Fibroblast of pulmonary artery (primary cell): ENCODE measurements around the gene ATF7.
A peak's percentile ranks its signal among the peaks of the same experiment; 100 is the strongest.
"Not testable (repeated sequence)": the region's sequence is repeated elsewhere in the genome, so short reads cannot be mapped to it uniquely, and the experiment has no call there.

Experiments
- DNase-seq: peaks from one replicate; pipeline ENCODE4 v3.0.0-alpha.2; 2010; ENCODE audit warnings: low read depth
- H3K4me3 ChIP-seq: replicated peaks from 2 replicates; pipeline ENCODE4 v1.5.1; 2011; ENCODE audit warnings: low read depth, mild to moderate bottlenecking, control low read depth, low read length, moderate library complexity
- TF ChIP-seq, protein P1 (sequence below): IDR thresholded peaks from 2 replicates; pipeline ENCODE4 v1.5.1; 2011; ENCODE audit warnings: mild to moderate bottlenecking, control low read depth, low read length, inconsistent platforms; ENCODE audit errors: missing control alignments

Gene ATF7

DNA sequence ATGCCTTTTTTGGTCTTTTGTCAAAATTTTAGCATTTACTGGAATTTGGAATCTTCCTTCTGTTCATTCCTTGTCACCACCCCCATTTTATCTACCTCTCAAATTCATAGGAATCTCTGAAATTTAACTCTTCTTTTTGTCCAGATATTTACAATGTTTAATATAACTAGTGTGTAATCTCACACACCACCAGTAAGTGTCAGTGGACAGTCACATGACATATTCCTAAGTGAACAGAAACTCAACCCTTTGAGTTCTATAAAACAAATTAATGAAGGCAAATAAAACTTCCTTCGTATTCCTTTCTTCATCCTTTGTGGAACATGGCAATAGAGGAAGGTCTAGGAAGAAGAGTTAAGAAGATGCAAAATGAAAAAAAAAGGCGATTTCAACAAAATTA lies 26.6 kb downstream of the ATF7 start:
- H3K4me3 ChIP-seq: no peak overlapping the region
- DNase-seq: no peak
- TF ChIP-seq, protein P1, sequence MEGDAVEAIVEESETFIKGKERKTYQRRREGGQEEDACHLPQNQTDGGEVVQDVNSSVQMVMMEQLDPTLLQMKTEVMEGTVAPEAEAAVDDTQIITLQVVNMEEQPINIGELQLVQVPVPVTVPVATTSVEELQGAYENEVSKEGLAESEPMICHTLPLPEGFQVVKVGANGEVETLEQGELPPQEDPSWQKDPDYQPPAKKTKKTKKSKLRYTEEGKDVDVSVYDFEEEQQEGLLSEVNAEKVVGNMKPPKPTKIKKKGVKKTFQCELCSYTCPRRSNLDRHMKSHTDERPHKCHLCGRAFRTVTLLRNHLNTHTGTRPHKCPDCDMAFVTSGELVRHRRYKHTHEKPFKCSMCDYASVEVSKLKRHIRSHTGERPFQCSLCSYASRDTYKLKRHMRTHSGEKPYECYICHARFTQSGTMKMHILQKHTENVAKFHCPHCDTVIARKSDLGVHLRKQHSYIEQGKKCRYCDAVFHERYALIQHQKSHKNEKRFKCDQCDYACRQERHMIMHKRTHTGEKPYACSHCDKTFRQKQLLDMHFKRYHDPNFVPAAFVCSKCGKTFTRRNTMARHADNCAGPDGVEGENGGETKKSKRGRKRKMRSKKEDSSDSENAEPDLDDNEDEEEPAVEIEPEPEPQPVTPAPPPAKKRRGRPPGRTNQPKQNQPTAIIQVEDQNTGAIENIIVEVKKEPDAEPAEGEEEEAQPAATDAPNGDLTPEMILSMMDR: no peak

DNA sequence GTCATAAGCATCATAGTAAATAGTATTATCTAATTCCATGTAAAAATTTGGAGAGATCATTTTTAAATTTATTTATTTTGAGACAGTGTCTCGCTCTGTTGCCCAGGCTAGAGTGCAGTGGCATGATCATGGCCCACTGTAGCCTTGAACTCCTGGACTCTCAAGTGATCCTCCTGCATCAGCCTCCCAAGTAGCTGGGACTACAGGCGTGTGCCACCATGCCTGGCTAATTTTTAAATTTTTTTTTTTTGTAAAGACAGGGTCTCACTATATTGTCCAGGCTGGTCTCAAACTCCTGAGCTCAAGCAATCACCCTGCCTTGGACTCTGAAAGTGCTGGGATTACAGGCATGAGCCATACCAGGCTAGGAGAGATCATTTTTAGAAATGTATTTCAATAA lies 27.2 kb downstream of the ATF7 start:
- not testable (repeated sequence) for H3K4me3 ChIP-seq, DNase-seq

DNA sequence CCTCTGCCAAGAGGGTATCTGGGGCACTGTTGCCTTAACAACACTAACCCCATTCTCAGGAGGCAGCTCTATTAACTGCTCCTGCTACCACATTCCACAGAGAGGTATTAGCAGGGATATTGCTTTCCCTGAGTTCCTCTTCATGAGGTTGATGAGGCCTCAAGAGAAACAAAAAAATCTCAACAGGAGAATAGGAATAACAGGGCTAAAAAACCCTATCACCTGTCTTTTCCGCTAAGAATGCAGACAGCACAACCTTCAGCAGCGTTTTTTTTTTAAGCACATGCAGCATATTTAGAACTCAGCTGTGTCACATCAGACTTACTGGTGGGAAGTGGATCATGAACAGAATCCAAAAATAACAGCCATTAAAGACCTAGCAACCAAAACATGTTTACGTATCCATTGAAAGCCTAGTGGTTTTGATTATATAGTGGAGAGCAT lies 29.2 kb downstream of the ATF7 start:
- TF ChIP-seq, protein P1: no peak
- no peak overlapping the region for H3K4me3 ChIP-seq
- DNase-seq: peak; percentile 64

DNA sequence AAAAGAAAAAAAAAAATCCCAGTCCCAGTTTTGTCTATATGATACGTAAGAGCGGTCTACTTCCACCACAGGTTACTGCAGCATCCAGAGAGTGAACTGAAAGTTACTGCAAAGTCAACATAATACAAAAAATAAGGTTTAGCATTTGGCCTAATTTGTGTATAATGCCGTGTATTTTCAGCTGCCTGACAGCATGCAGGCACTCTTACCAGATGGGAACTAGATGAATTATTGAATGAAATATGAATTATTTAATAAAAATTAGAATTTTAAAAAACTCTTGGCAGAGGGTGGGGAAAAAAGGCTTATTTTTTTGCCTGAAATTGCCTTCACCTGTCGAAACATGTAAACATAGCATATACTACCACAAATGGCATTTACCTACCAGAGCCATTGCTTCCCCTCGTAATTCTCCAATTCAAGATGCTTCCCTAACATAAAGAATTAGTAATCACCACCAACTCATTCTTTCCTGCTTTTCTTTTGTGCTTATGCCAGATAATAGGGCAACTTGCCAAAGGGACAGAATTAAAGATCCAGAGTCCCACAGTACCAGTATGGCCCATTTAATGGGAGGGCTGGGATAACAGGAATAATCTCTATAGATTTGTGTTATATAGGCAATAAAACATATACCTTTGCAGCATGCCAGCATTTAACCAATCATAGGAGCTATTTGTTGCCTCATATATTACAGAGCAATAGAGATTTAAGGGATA lies 31.1 kb downstream of the ATF7 start:
- peak; percentile 32 for DNase-seq
- no peak overlapping the region for H3K4me3 ChIP-seq
- TF ChIP-seq, protein P1: no peak

DNA sequence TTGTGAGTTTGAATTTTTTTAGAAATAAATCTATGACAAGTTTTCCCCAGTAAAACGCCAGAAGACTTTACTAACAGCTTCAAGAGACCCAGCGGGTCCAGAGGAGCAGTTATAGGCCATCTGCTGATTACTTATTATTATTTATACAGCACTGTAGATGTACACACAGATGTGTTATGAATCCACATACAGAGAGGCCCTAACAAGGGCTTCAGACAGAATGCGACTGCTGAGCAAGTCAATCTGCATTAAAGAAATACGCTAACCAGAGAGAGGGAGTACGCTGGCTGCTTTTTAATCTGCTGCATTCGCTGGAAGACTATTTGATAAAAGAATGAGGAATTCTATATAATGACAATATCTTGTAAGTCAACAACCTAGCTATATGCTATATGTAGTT lies 32.5 kb downstream of the ATF7 start:
- no peak overlapping the region for H3K4me3 ChIP-seq
- no peak for DNase-seq
- TF ChIP-seq, protein P1: no peak

DNA sequence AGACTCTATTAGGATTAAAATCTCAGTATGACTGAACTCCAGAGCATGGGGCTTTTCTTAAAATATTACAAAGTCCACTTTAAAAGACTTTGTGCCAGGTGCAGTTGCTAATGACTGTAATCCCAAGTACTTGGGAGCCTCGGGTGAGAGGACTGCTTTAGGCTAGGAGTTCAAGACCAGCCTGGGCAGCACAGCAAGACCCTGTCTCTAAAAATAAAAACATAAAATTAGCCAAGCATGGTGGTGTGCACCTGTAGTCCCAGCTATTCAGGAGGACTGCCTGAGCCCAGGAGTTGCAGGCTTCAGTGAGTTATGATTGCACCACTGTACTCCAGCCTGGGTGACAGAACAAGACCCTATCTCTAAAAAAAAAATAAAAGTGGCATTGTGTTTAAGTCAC lies 33.2 kb downstream of the ATF7 start:
- no peak for DNase-seq
- TF ChIP-seq, protein P1: no peak
- H3K4me3 ChIP-seq: no peak overlapping the region

DNA sequence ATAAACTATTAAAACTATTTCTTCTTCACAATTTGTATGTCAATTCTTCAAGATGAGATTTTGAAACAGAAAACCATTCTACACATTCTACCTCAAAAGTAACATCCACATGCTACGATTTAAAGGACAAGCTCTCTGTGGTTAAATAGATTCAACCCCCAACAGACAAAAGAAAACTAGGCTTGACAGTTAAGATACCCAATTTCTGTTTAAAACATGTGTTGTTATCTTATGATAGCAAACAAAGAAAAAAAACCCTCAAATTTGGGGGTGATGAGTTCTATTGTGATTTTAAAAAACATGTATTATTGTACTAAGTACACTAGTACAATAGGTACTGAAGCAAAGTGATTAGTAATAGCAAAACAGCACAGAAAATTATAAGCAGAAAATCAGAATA lies 33.8 kb downstream of the ATF7 start:
- no peak for DNase-seq
- TF ChIP-seq, protein P1: no peak

More for the DNA sequence above, 33.8 kb downstream of the ATF7 start:
- H3K4me3 ChIP-seq: no peak overlapping the region
